ENCODE measurements around the gene ADRA2A. TPM values are rescaled to one million over a fixed set of nuclear protein-coding genes. Genes with fewer than 3 reads are reported as not detected.

Gene ADRA2A
- polyA plus RNA-seq, 1 experiment: not detected

GRCh38 chr10:111129363-111129762 is 52.5 kb downstream of the ADRA2A start:
- no peaks in the 10 kb centered on the region for H3K9me3 ChIP-seq (ENCODE audit: control insufficient read depth, insufficient read depth, low read length)
- no peak overlapping the region for H3K27ac ChIP-seq (ENCODE audit: low read depth, low read length)
- ChIA-PET POLR2A (no interaction called here), CTCF (interaction anchor here (0.6 kb wide), 1 partner anchor 63 kb away, joined by 3 read pairs; no protein-coding TSS in a partner anchor)
- no peaks in the 10 kb centered on the region for H3K27me3 ChIP-seq (ENCODE audit: control insufficient read depth, insufficient read depth, low read length)
- TF ChIP-seq CTCF (IDR thresholded peaks at IDR 0.05; ENCODE audit: low read depth, low read length): no peak
- no peak for DNase-seq (ENCODE audit: low read depth, low spot score)
- no peak overlapping the region for H3K4me3 ChIP-seq (ENCODE audit: low read depth, low read length)

GRCh38 chr10:111130471-111130870 is 53.6 kb downstream of the ADRA2A start:
- H3K27ac ChIP-seq (ENCODE audit: low read depth, low read length): no peak overlapping the region
- DNase-seq (ENCODE audit: low read depth, low spot score): no peak
- no peak for TF ChIP-seq CTCF (IDR thresholded peaks at IDR 0.05; ENCODE audit: low read depth, low read length)
- ChIA-PET CTCF (no interaction called here), POLR2A (no interaction called here)
- no peaks in the 10 kb centered on the region for H3K9me3 ChIP-seq (ENCODE audit: control insufficient read depth, insufficient read depth, low read length)
- no peaks in the 10 kb centered on the region for H3K27me3 ChIP-seq (ENCODE audit: control insufficient read depth, insufficient read depth, low read length)
- no peak overlapping the region for H3K4me3 ChIP-seq (ENCODE audit: low read depth, low read length)

Small RNA genes within 50 kb of the gene (small RNA-seq; reads per million reads assigned to genes)
- gene AL355863.1 (ENCODE audit: insufficient read length, low read depth): not detected

Other genes starting within 250 kb of the ADRA2A start
- gene PDCD4, start 205.1 kb upstream of the ADRA2A start, polyA plus RNA-seq (2011; rRNA removed): 66.0 and 95.4 TPM in 2 replicates
- gene BBIP1, start 157.8 kb upstream of the ADRA2A start, polyA plus RNA-seq (2011; rRNA removed): 29.9 and 41.5 TPM in 2 replicates
- gene SHOC2, start 157.4 kb upstream of the ADRA2A start, polyA plus RNA-seq (2011; rRNA removed): 26.9 and 33.3 TPM in 2 replicates